Measurements from ENCODE around the gene MAL. TPM values are rescaled to one million over a fixed set of nuclear protein-coding genes. Genes with fewer than 3 reads are reported as not detected.

Gene MAL
- total and polyA plus RNA-seq, 2 experiments from 2014 or later, result 0.24 to 0.31 TPM

- no peak for TF ChIP-seq ZNF462 (CRISPR knock-in tag; IDR thresholded peaks at IDR 0.05)
- TF ChIP-seq EZH2phosphoT487 (IDR thresholded peaks at IDR 0.05; ENCODE audit: unreplicated experiment), result no peak
Measured at GRCh38 chr2:94997981-94998930, 27.3 kb upstream of the MAL start (continued).

- H3K27ac ChIP-seq (ENCODE audit: low read depth), result no peak overlapping the region
- H3K9me2 ChIP-seq (ENCODE audit: insufficient read depth), result no peaks in the 10 kb centered on the region
- Mint-ChIP-seq H3K4me3 (no peak overlapping the region), H3K27me3 (ENCODE audit: insufficient read depth, low read depth, poor library complexity) (peaks cover 16% of the 10 kb centered on the region), H3K9me3 (no peaks in the 10 kb centered on the region), H3K4me1 (peaks cover 5% of the 10 kb centered on the region), H3K36me3 (ENCODE audit: low read depth) (no peaks in the 10 kb centered on the region), H3K27ac (no peak overlapping the region)
- peaks cover 26% of the 10 kb centered on the region for H3K27me3 ChIP-seq (ENCODE audit: insufficient read depth)
- TF ChIP-seq ETS1 (IDR thresholded peaks at IDR 0.05) (no peak), JUNB (IDR thresholded peaks at IDR 0.05; ENCODE audit: unreplicated experiment) (no peak), CREB1 (CRISPR knock-in tag; IDR thresholded peaks at IDR 0.05; ENCODE audit: low read depth) (no peak), POLR2AphosphoS5 (IDR thresholded peaks at IDR 0.05; ENCODE audit: low read depth) (no peak), ZNF462 (CRISPR knock-in tag; IDR thresholded peaks at IDR 0.05) (no peak)
- H3K4me2 ChIP-seq, result no peak overlapping the region
- no peaks in the 10 kb centered on the region for H3K79me2 ChIP-seq (replicated peaks; ENCODE audit: insufficient read depth)
- peaks cover 3% of the 10 kb centered on the region; the same call in 1 of the 2 replicates for H3K4me1 ChIP-seq (ENCODE audit: insufficient read depth)
- H3K4me3 ChIP-seq, result no peak overlapping the region
- DNase-seq (ENCODE audit: low spot score) (no peak), ATAC-seq (no peak)
- no peaks in the 10 kb centered on the region for H3K36me3 ChIP-seq (ENCODE audit: insufficient read depth)
- no peaks in the 10 kb centered on the region for H4K20me1 ChIP-seq (replicated peaks; ENCODE audit: insufficient read depth)
- H2AFZ ChIP-seq, result no peak overlapping the region
- no peaks in the 10 kb centered on the region for H3F3A ChIP-seq (replicated peaks; ENCODE audit: low read depth)
Measured at GRCh38 chr2:94999431-94999883, 26.1 kb upstream of the MAL start.
